Vagina (tissue), 2 donors: ENCODE data around the gene CERS5.

ENCODE experiments used
- CTCF ChIP-seq, 3 experiments: fragments of 450-650 bp in 2 of 3; fragments of 200-600 bp in 1 of 3; sonication (generic) in 1 of 3; IDR thresholded peaks; one replicate each; pipeline ENCODE4 v1.5.1; 2017 to 2019; ENCODE audit warnings: antibody characterized with exemption in 3 of 3, mild to moderate bottlenecking in 2 of 3, moderate library complexity in 2 of 3
- POLR2A ChIP-seq, 2 donors: fragments of 450-650 bp; IDR thresholded peaks; one replicate each; pipeline ENCODE4 v1.6.1; 2017; ENCODE audit warnings: antibody characterized with exemption in 2 of 2, mild to moderate bottlenecking in 2 of 2, moderate library complexity in 2 of 2

DNA sequence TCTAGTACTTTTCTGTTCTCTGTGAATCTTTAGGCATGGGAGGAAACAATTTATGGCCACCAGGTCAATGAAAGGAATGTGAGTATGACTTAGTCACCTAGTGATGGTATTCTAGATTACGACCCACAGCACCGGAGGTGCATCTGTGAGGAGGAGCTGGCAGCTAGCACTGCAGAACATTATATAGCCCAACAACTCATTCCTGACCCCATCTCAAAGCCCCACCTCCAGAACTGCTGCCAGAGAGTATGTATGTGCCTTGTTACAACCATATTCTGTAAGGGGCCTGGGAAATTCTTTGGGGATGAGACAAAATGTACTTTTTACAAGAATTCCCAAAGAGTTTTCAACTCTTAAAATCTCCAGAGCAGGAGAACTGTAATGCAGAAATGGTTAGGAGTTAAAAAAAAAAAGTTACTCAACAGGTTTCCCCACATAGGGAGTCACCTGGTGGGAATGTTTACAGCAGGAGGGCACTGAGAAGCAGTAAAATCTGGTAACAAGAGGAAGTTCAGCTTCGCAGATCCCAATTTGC lies 34.9 kb upstream of the CERS5 start:
- no peak for TF ChIP-seq CTCF (IDR thresholded peaks at IDR 0.05)
- TF ChIP-seq POLR2A (IDR thresholded peaks at IDR 0.05), result no peak
